ENCODE results near the gene RNF180.
"Not testable (repeated sequence)": the region's sequence is repeated elsewhere in the genome, so short reads cannot be mapped to it uniquely, and the experiment has no call there.

RNF180 gene

DNA sequence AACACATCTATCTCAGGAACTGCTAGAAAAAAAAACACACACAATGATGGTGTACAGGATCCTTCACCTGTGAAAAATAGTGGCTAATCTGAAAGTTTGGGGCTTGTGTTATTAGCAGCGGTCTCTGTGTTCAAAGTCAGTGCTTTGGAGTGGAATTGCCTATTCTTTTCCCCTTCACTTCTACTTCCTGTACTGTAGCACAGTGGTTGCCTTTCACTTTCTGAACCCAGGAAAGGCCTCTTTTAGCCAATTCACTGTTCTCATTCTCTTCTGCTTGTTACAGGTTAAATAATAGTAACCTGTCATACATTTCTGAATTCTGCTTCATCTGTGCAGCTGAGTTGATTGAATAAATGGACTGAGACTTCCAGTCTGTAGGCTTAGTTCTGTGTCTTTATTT lies 178.9 kb downstream of the RNF180 start:
- in situ Hi-C loops (cut with MboI; ENCODE audit: low sequenced_read_pairs): no loop called here

DNA sequence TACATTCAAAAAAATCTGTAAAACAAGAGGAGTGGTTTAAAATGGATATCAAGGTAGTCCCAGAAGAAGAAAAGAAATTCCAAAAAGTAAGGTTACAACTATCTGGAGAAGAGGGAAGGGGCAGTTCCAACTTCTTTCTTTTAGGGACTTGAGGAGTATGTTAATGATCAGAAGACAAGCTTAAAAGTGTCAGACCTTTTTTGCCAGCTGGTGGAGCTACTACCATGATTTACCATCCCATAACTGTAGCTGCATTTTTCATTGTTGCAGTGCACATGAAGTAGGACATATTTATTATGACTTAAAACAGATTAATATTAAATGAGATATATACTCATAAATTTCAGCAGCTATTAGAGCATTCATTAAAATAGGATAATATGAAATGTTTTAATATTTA lies 181.7 kb downstream of the RNF180 start:
- in situ Hi-C loops (cut with MboI; ENCODE audit: low sequenced_read_pairs): no loop called here

DNA sequence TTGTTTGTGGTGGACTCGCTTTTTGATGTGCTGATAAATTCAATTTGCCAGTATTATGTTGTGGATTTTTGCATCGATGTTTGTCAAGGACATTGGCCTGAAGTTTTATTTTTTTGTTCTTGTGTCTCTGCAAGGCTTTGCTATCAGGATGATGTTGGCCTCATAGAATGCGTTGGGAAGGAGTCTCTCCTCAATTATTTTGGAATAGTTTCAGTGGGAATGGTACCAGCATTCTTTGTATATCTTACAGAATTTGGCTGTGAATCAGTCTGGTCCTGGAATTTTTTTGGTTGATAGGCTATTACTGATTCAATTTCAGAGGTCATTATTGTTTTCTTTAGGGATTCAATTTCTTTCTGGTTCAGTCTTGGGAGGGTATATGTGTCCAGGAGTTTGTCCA lies 198.8 kb downstream of the RNF180 start:
- in situ Hi-C loops (cut with MboI; ENCODE audit: low sequenced_read_pairs): no loop called here

DNA sequence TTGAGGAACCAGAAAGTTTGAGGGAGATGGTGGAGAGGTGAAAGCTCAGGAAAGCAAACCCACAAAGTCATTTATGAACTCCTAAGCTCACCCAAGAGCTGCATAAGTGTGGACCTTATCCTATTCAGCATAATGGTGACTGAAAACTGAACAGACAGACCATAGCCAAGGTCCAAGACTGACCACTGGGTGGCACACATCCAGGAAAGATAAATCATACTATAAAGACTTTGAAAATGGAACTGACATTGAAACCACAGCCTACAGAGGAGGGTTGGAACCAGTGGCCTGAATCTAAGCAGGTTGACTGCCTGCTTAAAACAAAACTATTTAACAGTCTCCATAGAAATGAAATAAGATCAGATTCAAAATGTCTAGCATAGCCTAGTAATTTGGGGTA lies 219.1 kb downstream of the RNF180 start:
- in situ Hi-C loops (cut with MboI; ENCODE audit: low sequenced_read_pairs): no loop called here

DNA sequence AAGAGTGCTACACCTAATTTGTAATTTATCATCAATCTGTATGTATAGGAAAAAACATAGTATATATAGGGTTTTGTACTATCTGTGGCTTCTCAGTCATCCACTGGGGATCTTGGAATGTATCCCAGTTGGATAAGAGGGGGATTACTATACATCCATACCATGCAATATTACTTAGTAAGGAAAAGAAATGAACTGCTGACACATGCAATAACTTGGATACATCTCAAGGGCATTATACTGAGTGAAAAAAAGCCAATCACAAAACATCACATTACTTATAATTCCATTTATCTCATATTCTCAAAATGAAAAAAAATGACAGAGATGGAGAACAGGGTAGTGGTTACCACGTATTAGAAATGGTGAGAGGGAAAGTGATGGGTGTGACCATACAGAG lies 231.9 kb downstream of the RNF180 start:
- in situ Hi-C loops (cut with MboI; ENCODE audit: low sequenced_read_pairs): no loop called here

DNA sequence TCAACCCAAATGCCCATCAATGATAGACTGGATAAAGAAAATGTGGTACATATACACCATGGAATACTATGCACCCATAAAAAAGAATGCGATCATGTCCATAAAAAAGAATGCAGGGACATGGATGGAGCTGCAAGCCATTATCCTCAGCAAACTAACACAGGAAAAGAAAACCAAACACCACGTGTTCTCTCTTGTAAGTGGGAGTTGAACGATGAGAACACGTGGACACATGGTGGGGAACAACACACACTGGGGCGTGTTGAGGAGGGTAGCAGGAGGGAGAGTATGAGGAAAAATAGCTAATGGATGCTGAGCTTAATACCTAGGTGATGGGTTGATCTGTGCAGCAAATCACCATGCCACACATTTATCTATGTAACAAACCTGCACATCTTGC lies 233.1 kb downstream of the RNF180 start:
- in situ Hi-C loops (cut with MboI; ENCODE audit: low sequenced_read_pairs): not testable (repeated sequence)

DNA sequence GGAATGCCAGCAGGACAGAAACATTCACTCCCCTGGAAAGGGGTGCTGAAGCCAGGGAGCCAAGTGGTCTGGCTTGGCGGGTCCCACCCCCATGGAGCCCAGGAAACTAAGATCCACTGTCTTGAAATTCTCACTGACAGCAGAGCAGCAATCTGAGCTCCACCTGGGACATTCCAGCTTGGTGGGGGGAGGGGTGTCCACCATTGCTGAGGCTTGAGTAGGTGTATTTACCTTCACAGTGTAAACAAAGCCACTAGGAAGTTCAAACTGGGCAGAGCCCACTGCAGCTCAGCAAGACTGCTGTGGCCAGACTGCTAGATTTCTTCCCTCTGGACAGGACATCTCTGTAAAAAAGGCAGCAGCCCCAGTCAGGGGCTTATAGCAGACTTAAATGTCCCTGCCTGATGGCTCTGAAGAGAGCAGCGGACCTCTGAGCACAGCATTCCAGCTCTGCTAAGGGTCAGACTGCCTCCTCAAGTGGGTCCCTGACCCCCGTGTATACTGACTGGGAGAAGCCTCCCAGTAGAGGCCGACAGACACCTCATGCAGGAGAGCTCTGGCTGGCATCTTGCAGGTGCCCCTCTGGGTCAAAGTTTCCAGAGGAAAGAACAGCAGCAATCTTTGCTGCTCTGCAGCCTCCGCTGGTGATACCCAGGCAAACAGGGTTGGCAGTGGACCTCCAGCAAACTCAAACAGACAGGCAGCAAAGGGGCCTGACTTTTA lies 241.6 kb downstream of the RNF180 start:
- in situ Hi-C loops (cut with MboI; ENCODE audit: low sequenced_read_pairs): not testable (repeated sequence)

DNA sequence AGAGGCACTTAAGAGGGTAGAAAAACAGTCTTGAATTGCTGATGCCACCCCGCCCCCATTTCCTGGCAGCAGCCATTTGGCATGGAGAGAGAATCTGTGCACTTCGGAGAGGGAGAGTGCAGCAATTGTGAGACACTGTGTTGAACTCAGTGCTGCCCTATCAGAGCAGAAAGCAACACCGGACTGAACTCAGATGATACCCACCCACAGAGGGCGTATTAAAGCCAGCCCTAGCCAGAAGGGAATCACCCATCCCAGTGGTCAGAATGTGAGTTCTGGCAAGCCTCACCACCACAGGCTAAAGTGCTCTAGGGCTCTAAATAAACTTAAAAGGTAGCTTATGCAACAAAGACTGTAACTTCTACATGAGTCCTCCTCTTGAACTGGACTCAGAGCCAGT lies 251.7 kb downstream of the RNF180 start:
- in situ Hi-C loops (cut with MboI; ENCODE audit: low sequenced_read_pairs): no loop called here

DNA sequence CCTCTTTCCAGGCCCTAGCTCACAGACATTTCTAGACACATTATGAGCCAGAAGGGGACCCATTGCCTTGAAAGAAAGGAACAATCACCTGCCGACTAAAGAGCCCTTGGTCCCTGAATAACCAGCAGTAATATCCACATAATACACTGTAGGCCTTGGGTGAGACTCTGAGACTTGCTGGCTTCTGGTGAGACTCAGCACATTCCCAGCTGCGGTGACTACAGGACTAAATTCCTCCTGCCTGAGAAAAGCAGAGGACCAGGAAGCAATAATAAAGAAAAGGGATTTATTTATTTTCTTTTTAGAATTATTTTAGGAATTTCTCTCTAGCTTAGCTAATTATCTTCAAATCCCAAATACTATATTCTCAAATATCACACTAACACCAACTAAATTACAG lies 252.4 kb downstream of the RNF180 start:
- in situ Hi-C loops (cut with MboI; ENCODE audit: low sequenced_read_pairs): no loop called here
